Measurements from ENCODE around the gene CNTROB.
"Not testable (repeated sequence)": the region's sequence is repeated elsewhere in the genome, so short reads cannot be mapped to it uniquely, and the experiment has no call there.

The CNTROB gene

DNA sequence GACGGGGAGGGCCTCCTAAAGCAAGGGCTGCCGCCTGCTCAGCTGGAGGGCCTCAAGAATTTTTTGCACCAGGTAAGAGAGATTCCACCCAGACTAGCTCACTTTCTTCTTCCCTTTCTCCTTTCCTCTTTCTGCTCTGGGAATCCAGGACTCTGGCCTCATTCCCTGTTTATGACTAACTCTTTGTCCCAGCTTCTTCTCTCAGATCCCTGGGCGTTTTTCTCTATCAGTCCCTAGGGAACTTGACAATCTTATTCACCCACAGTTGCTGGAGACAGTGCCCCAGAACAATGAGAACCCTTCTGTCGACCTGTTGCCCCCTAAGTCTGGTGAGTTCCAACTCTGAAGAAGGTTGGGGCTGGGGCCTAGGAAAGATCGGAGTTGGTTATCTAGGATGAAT, 15.6 kb downstream of the CNTROB start:
- no peak for FAIRE-seq

DNA sequence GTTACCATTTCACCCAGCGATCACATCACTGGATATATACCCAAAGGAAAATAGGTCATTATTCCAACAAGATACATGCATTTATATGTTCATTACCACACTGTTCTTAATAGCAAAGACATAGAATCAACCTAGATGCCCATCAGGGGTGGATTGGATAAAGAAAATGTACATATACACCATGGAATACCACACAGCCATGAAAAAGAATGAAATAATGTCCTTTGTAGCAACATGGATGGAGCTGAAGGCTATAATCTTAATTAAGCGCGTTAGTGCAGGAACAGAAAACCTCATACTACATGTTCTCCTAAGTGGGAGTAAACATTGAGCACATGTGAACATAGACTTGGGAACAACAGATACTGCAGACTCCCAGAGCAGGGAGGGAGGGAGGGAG, 18.6 kb downstream of the CNTROB start:
- no peak for FAIRE-seq

DNA sequence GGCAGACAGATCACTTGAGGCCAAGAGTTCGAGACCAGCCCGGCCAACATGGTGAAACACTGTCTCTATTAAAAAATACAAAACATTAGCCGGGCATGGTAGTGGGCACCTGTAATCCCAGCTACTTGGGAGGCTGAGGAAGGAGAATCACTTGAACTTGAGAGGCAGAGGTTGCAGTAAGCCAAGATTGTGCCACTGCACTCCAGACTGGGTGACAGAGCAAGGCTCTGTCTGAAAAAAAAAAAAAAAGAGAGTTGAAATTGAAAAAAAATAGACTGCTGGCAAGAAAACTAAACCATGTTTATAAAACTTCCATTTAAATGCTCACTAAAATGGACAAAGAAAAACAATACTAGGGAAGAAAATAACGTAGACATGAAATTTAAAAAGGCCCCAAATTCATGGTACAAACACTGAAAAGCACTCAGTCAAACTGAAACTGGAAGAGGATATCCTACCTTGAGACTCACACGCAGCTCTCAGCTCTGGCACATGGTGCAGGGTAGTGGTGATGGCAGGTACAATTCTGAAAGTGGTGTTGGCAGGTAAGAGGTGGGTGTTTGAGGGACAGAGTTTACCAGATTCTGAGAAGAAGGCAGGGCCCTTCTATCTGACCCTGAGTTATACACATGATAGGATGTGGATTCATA, 19.3 kb downstream of the CNTROB start:
- no peak for FAIRE-seq

DNA sequence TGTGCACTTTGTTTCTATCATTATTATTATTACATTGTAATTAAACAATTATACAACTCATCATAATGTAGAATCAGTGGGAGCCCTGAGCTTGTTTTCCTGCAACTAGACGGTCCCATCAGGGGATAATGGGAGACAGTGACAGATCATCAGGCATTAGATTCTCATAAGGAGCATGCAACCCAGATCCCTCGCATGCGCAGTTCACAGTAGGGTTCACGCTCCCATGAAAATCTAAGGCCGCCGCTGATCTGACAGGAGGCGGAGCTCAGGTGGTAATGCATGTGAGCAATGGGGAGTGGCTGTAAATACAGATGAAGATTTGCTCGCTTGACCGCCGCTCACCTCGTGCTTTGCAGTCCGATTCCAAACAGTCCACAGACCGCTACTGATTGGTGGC, 21.3 kb downstream of the CNTROB start:
- FAIRE-seq, result not testable (repeated sequence)

DNA sequence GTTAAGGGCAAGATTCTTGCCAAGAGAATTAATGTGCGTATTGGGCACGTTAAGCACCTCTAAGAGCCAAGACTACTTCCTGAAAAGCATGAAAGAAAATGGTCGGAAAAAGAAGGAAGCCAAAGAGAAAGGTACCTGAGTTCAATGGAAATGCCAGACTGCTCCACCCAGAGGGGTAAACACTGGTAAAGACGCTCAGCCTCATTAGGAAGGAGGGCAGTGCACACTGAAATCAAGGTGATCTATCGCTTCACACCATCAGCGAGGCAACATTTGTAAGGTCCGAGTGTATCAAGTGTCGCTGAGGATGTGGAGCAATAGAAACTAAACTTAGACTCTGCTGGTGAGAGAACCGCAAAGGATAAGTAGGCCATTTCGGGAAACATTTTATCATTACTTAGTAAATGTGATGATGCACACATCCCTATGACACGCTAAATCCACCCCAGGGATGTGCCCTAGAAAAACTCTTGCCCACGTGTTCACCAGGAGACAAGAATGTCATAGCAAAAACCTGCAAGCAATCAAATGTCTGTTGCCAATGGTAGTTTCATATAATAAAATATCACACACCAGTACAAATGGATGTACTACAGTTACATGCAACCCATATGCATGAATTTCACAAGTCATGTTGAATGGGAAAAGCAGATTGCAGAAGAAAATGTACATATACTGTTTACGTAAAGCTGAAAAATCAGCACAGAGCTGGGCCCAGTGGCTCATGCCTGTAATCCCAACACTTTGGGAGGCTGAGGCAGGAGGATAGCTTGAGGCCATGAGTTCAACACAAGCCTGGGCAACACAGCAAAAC, 23.6 kb downstream of the CNTROB start:
- FAIRE-seq, result no peak

DNA sequence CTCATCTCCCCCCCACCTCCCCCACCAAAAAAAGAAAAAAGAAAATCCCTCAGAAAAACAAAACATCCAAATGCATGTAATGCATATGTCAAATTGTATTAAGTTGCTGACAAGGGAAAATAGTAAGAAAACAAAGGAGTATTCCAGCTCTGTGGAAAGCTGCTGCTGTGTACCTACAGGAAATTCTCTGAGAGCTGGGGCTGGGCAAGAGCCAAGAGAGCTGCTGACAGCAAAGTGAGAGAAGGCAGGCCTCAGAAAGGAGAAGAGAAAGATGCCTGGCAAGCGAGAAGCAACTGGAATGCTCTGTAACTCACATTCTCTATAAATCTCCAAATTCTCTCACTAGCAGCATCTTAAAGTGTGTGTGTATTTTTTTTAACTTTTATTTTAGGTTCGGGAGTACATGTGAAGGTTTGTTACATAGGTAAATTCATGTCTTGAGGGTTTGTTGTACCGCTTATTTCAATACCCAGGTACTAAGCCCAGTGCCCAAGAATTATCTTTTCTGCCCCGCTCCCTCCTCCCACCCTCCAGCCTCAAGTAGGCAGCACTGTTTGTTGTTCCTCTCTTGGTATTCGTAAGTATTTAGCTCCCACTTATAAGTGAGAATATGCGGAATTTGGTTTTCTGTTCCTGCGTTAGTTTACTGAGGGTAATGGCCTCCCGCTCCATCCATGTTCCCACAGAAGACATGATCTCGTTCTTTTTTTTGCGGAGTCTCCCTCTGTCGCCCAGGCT, 24.4 kb downstream of the CNTROB start:
- FAIRE-seq, result no peak

DNA sequence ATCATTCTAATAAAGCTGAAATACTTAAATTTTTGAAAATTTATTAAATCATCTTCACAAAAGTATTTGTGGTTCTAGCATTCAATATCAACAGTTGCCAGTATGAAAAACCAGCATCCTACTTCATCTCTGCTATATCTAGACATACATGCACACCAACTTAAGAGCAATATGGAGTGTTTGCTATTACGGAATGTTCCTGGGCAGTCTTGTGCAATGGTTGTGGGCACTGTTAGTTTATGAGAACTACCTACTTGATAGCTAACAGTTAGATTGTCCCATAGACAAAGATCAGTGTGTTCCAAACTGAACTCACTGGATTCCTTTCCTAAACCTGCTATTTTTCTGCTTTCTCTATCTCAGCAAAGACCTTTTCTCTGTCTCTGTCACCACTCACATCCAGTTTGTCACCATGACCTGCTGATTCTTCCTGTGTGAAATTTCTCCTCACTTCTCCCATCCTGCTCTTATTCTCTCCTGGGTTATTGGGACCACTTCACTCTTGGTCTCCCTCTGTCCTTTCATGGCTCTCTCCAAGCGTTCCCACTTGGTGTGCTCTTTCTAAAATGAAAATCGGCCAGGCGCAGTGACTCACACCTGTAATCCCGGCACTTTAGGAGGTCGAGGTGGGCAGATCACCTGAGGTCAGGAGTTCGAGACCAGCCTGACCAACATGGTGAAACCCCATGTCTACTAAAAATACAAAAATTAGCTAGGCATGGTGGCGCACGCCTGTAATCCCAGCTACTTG, 27.7 kb downstream of the CNTROB start:
- no peak for FAIRE-seq

DNA sequence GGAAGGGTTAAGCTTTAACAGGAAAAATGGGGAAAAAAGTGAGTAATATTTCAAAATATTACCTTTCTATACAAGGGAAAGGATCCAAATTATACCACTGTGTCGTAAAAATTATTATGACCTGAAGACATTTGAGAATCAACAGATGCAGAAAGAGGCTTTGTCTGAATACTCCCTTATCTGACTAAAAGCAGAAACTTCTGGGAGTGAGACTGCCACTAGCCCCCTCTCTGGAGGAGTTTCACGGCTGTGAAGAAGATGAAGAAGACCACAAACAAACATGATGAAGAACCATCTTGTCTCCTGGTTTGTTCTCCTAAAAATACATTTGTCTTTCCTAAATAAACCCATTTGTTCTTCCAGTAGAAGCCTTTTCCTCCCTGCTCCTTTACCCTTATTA, 29.4 kb downstream of the CNTROB start:
- no peak for FAIRE-seq

DNA sequence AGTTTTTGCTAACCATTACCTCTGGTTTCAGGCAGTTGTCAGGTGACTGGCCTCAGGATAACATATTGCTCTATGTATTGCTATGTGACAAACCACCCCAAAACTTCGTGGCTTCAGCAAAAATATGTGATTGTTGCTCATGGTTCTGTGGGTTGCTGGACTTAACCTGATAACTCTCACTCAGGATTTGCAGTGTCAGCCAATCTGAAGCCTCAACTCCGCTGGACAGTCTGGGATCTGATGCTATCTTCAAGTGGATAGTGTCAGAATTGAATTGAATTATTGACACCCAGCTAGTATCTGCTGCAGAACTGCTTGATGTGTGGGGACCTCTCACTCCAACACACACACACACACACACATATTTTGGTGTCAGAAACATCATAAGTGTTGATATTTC, 35.7 kb downstream of the CNTROB start:
- no peak for FAIRE-seq

DNA sequence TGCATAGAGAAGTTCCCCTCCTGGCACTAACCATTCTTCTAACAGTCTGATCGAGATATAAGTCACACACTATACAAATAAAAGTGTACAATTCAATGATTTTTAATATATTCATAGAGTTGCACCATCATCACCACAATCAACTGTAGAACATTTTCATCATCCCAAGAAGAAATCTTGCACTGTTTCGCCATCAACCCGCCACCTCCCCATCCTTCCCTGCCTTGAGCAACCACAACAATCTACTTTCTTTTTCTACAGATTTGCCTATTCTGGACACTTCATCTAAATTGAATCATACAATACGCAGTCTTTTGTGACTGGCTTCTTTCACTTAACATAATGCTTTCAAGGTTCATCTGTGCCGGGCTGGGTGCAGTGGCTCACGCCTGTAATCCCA, 37.4 kb downstream of the CNTROB start:
- FAIRE-seq, result no peak

DNA sequence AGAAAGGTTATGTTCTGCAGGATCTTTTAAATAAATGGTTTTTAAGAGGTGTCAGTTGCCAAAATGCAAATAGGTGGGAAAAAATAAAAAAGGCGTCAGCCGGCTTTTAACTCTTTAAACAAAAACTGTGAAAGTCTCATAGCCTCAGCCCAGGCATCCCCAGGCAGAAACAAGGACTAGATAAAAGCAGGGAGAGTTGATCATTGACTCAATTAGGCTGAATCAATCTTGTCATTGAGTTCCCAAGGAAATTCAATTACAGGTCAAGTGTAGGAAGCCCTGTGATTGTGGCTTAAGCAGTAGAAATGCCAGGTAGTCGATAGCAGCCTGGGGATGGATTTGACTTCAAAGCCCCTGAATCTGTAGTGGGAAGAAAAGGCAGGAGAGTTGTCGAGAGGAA, 39.6 kb downstream of the CNTROB start:
- no peak for FAIRE-seq

DNA sequence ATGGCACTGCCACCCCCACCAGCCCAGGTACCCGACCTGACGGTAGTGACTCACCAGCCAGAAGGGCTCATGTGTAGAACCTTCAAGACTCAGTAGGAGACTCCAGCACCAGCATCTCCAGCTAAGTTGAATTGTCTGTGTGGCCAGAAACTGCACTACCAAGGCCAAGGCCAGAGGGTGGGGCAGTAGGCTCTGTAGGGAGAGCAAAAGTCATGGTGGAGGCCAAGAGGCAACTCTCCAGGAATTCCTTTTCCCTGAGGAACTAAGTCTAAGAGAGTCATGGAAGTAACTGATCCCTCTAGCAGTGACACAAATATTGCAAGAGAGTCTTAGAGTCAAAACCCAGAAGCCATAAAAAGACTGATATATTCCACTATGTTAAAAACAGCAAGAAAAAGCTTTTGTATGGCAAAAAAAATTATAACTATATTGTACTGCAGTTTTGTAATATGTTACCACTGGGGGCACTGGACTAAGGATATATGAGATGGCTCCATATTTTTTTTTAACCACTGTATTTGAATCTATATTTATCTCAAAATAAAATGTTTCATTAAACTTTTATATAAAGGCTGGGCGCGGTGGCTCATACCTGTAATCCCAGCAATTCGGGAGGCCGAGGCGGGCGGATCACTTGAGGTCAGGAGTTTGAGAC, 40.3 kb downstream of the CNTROB start:
- FAIRE-seq, result no peak

DNA sequence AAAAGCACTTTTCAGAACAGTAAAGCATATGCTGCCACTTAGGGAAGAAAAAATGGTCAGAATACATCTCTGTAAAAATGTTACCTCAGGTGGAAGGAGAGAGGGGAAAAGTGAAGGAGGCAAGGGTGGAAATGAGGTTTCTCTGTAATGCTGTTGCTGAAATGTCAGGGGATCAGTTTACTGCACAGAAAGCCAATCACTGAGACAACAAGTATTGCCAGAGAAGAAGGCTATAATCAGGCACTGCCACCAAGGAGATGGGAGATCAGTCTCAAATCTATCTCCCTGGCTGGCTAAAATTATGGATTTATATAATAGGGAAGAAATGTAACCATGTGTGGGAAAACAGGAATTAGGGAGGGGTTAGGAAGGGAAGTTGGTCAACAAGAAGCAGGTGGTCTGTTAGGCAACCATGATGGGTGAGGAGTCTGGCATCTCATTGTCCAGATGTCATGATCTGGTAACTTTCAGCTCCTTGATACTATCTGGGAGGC, 42.7 kb downstream of the CNTROB start:
- no peak for FAIRE-seq

DNA sequence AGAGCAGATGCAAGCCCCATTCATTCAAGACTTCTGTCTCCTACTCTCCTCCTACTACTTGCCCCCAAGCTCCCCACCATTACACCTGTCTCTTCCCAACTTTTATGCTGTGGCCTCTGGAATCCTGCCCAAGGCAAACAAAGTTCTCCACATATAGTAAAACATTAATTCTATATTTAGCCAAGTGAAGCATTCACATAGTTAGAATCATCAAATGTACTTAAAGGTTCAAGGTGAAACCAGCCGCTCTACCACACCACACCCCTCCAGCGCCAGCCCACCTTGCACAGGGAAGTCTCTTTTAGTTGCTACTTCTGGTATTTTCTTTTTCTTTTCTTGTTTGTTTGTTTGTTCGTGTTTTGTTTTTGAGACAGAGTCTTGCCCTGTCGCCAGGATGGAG, 45.0 kb downstream of the CNTROB start:
- no peak for FAIRE-seq

DNA sequence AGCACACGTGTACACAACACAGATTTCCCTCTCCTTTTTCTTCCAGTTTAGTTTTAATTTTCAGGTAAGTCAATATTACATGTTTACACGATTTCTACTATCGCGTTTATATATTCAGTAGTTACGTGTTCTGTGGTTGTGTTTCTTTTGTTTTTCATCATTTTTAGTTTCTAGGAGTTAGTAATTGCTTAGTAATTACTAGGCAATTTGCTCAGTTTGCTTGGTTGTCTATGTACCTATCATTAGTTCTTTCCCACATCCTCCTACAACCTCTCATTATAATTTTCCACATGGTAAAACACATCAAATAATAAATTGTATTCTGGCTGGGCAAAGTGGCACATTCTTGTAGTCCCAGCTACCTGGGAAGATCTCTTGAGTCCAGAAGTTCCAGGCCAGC, 45.8 kb downstream of the CNTROB start:
- no peak for FAIRE-seq

DNA sequence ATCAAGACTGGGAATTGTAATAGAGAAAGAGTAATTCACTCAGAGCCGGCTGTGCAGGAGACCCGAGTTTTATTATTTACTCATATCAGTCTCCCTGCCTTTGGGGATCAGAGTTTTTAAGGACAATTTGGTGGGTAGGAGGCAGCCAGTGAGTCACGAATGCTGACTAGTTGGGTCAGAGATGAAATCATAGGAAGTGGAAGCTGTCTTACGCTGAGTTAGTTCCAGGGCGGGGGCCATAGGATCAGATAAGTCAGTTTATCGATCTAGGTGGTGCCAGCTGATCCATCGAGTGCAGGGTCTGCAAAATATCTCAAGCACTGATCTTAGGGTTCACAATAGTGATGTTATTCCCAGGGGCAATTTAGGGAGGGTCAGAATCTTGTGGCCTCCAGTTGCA, 50.2 kb downstream of the CNTROB start:
- FAIRE-seq, result no peak

DNA sequence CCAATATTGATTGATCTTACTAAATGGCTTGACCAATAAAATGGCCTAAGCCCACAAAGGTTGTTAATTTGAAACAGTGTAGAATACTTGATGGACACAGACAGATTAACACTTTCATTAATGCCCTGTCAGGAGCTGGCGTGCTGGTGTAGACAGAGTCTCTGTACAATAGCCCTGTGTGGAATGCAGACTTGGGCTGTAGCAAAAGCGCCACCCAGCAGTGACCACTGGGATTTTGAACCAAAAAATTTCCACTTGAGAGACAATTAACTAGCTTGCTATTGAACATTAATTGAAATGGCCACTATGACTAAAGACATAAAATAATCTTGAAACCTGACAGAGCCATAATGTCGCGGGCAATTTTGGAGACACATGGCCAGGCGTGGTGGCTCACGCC, 50.7 kb downstream of the CNTROB start:
- no peak for FAIRE-seq

DNA sequence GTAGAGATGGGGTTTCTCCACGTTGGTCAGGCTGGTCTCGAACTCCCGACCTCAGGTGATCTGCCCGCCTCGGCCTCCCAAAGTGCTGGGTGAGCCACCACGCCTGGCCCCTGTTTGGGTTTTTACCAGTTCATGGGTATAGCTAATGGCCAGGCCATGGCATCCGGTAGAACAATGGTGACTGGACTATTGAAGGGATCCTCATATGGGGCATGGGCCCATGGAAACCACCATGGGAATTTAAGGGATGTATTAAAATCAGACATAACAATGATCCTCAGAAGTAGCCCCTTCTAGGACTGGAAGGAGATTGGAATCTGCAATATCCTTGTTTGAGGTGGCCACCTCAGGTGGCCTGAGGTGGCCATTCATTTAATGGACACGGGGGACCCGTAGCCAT, 52.9 kb downstream of the CNTROB start:
- no peak for FAIRE-seq

DNA sequence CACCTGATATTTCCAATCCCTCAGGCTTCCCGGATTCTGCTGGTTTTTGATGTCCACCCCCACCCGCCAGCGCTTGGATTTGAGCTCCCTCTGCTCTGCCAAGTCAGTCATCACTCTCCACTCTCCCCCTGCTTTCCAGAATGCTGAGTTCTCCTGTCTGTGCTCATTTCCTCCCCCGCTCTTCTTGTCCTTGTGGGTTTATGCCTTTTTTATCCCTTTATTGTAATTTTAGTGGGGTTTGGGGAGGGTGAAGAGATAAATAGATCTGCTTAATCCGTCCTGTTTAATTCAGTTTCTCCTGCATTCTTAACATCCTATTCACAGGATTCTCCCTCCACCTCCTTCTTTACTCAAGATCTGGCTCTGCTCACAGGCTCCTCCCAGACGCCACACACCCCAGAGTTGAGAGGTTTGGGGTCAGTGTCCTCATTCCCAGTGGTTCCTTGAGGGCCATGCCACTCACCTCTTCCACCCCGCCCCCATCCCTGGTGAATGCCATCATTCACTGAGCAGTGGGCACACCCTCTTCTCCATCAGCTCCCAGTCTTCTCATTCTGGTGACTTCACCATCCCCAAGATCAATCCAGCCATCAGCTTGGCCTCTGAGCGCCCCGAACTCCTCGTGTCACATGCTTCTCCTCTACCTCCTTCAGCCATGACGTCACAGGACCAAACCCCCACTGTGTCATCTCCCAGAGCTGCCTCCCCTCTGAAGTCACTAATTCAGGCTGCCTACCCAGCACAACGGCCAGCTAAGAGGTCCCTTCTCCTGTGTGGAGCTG, 55.3 kb downstream of the CNTROB start:
- no peak for FAIRE-seq

DNA sequence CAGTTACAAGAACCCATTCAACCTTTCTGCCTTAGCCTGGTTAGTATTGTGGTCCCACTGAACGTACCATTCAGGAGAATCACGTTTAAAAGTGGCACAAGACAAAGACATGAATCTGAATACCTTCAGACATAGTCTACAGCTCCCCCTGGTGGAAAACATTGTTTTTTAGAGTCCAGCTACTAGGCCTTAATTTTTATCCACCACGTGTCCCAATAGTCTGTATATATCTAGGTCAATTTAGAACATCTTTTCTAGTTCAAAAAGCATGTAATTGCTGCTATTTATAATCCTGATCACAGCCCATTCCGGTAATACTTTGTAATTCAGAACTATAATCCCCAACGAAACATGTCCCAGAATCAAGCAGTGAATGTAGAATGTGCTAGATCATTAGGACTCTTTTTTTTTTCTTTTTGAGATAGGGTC, 56.8 kb downstream of the CNTROB start:
- FAIRE-seq, result peak; percentile 99

DNA sequence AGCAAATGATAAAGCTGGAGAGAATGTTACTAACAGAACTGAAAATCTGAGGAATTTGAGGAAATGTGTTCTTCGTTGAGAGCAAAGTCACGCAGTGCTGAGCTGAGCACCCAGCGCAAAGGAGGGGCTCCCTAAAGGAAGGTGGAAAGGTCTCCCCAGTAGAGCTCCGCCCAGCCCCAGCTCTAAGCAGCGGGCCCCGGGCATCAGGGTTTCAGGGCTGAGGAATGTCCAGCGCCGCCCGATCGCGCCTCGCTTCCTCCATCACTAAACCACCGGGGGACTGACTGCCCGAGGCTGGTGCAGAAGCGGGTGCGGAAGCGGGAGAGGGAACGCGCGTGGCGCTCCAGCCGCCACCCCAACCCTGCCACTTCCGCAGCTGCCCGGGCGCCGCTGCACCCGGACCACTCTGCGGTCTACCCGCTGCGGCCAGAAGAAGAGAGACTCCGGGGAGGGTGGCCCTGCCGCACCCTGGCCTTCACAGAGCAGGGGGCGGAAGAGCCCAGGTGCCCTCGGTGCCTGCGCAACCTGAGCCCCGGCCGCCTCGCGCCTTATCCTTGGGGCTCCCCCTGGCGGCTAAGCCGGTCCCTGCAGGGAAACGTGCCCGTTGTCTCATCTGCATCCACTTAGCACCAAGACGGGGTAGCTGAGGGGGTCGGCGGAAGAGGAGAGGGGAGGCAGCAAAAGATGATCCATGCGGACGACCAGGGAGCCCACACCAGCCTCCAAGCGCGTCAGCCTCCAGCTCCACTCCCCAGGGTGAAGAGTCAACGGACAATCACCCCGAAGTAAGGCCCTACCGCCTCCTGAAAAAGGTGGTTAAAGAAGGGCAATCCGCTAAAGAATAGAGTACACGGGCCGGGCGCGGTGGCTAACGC, 58.0 kb downstream of the CNTROB start:
- FAIRE-seq, result no peak

Measured in islet of Langerhans (tissue), 1 donor.